ENCODE data around the gene ANKRD17.

ANKRD17 gene

DNA sequence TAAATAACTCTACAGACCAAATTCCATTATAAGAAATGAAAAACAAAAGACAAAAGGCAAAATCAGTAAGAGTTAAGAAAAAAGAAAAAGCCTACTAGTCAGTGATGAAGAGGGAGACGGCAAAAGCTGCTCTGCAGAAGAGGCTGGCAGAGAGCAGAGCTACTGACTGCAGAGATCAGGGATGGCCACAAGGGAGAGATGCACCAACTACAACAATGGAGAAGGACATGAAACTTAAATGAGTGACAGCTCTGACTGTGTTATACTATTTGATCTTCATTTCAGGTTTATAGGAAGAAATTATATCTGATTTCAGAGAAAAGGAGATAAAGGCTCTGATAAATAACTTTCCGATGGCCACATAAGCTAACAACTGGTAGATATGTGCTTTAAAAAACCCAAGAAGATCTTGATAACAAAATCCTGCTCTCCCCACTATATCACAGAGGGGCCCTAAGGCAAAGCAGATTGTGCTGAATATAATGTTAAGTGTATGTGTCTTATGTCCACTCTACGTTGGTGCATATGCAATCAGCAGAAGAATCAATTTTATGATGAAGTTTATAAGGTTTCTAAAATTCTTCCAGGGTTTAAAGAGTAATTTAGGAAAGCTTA lies 130.7 kb downstream of the ANKRD17 start:
- no peak overlapping the region for H3K27ac ChIP-seq (ENCODE audit: low read depth, low read length)
- H3K27me3 ChIP-seq (ENCODE audit: control insufficient read depth, low read length): no peaks in the 10 kb centered on the region
- H3K36me3 ChIP-seq (ENCODE audit: control insufficient read depth, low read length): peaks cover 78% of the 10 kb centered on the region
- H3K9me2 ChIP-seq (replicated peaks; ENCODE audit: control insufficient read depth, low read length): no peaks in the 10 kb centered on the region
- no peaks in the 10 kb centered on the region for H4K20me1 ChIP-seq (ENCODE audit: control insufficient read depth, insufficient read depth, low read depth, low read length)
- peaks cover 6% of the 10 kb centered on the region; the same call in 1 of the 2 replicates for H3F3A ChIP-seq (ENCODE audit: control insufficient read depth, insufficient read depth)
- H3K9me3 ChIP-seq (ENCODE audit: control insufficient read depth, insufficient read depth, low read length): no peaks in the 10 kb centered on the region
- no peaks in the 10 kb centered on the region for H3K4me1 ChIP-seq (ENCODE audit: control insufficient read depth, low read length)
- TF ChIP-seq EZH2phosphoT487 (IDR thresholded peaks at IDR 0.05; ENCODE audit: borderline replicate concordance, low read length): no peak
- TF ChIP-seq, protein P1, sequence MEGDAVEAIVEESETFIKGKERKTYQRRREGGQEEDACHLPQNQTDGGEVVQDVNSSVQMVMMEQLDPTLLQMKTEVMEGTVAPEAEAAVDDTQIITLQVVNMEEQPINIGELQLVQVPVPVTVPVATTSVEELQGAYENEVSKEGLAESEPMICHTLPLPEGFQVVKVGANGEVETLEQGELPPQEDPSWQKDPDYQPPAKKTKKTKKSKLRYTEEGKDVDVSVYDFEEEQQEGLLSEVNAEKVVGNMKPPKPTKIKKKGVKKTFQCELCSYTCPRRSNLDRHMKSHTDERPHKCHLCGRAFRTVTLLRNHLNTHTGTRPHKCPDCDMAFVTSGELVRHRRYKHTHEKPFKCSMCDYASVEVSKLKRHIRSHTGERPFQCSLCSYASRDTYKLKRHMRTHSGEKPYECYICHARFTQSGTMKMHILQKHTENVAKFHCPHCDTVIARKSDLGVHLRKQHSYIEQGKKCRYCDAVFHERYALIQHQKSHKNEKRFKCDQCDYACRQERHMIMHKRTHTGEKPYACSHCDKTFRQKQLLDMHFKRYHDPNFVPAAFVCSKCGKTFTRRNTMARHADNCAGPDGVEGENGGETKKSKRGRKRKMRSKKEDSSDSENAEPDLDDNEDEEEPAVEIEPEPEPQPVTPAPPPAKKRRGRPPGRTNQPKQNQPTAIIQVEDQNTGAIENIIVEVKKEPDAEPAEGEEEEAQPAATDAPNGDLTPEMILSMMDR (IDR thresholded peaks at IDR 0.05; ENCODE audit: low read depth, low read length, poor library complexity, severe bottlenecking): no peak
- no peak overlapping the region for H3K4me2 ChIP-seq (ENCODE audit: low read length)
- H3K79me2 ChIP-seq (ENCODE audit: control insufficient read depth, low read length): peaks cover 21% of the 10 kb centered on the region
- H3K4me3 ChIP-seq (ENCODE audit: low read length): no peak overlapping the region

- Histone ChIP-seq H4K20me1 (ENCODE audit: control insufficient read depth, insufficient read depth, low read depth, low read length) (no peaks in the 10 kb centered on the region), H3K27ac (ENCODE audit: low read depth, low read length) (no peak overlapping the region), H3F3A (ENCODE audit: control insufficient read depth, insufficient read depth) (peaks cover 2% of the 10 kb centered on the region; the same call in 1 of the 2 replicates), H3K27me3 (ENCODE audit: control insufficient read depth, low read length) (no peaks in the 10 kb centered on the region), H3K9me3 (ENCODE audit: control insufficient read depth, insufficient read depth, low read length) (no peaks in the 10 kb centered on the region), H3K36me3 (ENCODE audit: control insufficient read depth, low read length) (peaks cover 78% of the 10 kb centered on the region), H3K9me2 (replicated peaks; ENCODE audit: control insufficient read depth, low read length) (no peaks in the 10 kb centered on the region), H3K4me1 (ENCODE audit: control insufficient read depth, low read length) (no peaks in the 10 kb centered on the region), H3K79me2 (ENCODE audit: control insufficient read depth, low read length) (no peaks in the 10 kb centered on the region), H3K4me3 (ENCODE audit: low read length) (no peak overlapping the region), H3K4me2 (ENCODE audit: low read length) (no peak overlapping the region)
- TF ChIP-seq, protein P1 (IDR thresholded peaks at IDR 0.05; ENCODE audit: low read depth, low read length, poor library complexity, severe bottlenecking): no peak
- TF ChIP-seq EZH2phosphoT487 (IDR thresholded peaks at IDR 0.05; ENCODE audit: borderline replicate concordance, low read length): no peak
These were observed 149.1 kb downstream of the ANKRD17 start for GRCh38 chr4:73109493-73109892.

GRCh38 chr4:73104695-73105094 lies 153.9 kb downstream of the ANKRD17 start:
- Histone ChIP-seq H3K4me1 (ENCODE audit: control insufficient read depth, low read length) (no peaks in the 10 kb centered on the region), H3K4me2 (ENCODE audit: low read length) (no peak overlapping the region), H3K36me3 (ENCODE audit: control insufficient read depth, low read length) (peaks cover 77% of the 10 kb centered on the region), H3K79me2 (ENCODE audit: control insufficient read depth, low read length) (no peaks in the 10 kb centered on the region), H4K20me1 (ENCODE audit: control insufficient read depth, insufficient read depth, low read depth, low read length) (no peaks in the 10 kb centered on the region), H3K9me3 (ENCODE audit: control insufficient read depth, insufficient read depth, low read length) (no peaks in the 10 kb centered on the region), H3K27ac (ENCODE audit: low read depth, low read length) (no peak overlapping the region), H3K27me3 (ENCODE audit: control insufficient read depth, low read length) (no peaks in the 10 kb centered on the region), H3K9me2 (replicated peaks; ENCODE audit: control insufficient read depth, low read length) (no peaks in the 10 kb centered on the region), H3K4me3 (ENCODE audit: low read length) (no peak overlapping the region), H3F3A (ENCODE audit: control insufficient read depth, insufficient read depth) (no peaks in the 10 kb centered on the region; the same call in 1 of the 2 replicates)
- no peak for TF ChIP-seq EZH2phosphoT487 (IDR thresholded peaks at IDR 0.05; ENCODE audit: borderline replicate concordance, low read length)
- TF ChIP-seq, protein P1 (IDR thresholded peaks at IDR 0.05; ENCODE audit: low read depth, low read length, poor library complexity, severe bottlenecking): no peak

Data from DOHH2 (cell line).